SU-DHL-6 (cell line): Measurements from ENCODE around the gene ALDH9A1.

Experiments used
- H2AFZ ChIP-seq: fragments of 200-600 bp; sonication (generic); 2 replicates; pipeline ENCODE4 v1.6.1; 2014; ENCODE audit warnings: low read depth, mild to moderate bottlenecking, moderate library complexity, mixed read lengths, antibody characterized with exemption, low read length; ENCODE audit not compliant: severe bottlenecking
- H3F3A ChIP-seq: fragments of 200-600 bp; shearing (Covaris generic); 2 replicates; pipeline ENCODE4 v1.6.0; 2016; ENCODE audit warnings: antibody characterized with exemption, mild to moderate bottlenecking; ENCODE audit not compliant: insufficient read depth
- H3K27ac ChIP-seq: fragments of 200-600 bp; sonication (generic); 2 replicates; pipeline ENCODE4 v1.5.1; 2016; ENCODE audit warnings: low read depth, mild to moderate bottlenecking, low read length, moderate library complexity, mixed read lengths
- H3K27me3 ChIP-seq: fragments of 200-600 bp; sonication (generic), shearing (Covaris generic); 2 replicates; pipeline ENCODE4 v1.6.0; 2014; ENCODE audit warnings: mild to moderate bottlenecking, low read length
- H3K36me3 ChIP-seq: fragments of 200-600 bp; sonication (generic); 2 replicates; pipeline ENCODE4 v1.6.1; 2014; ENCODE audit warnings: mild to moderate bottlenecking, low read length, mixed read lengths
- H3K4me2 ChIP-seq: fragments of 300-600, 200-600 bp; shearing (Covaris generic), sonication (generic); 2 replicates; pipeline ENCODE4 v1.6.0; 2014; ENCODE audit warnings: low read length, low read depth, mild to moderate bottlenecking; ENCODE audit not compliant: poor library complexity, severe bottlenecking
- H3K4me3 ChIP-seq: fragments of 200-600 bp; sonication (generic); 2 replicates; pipeline ENCODE4 v1.5.1; 2014; ENCODE audit warnings: antibody characterized with exemption, low read length, mild to moderate bottlenecking, mixed read lengths; ENCODE audit not compliant: insufficient read depth, poor library complexity, severe bottlenecking
- H3K79me2 ChIP-seq: fragments of 200-600 bp; sonication (generic); 2 replicates; pipeline ENCODE4 v1.6.1; 2014; ENCODE audit warnings: mild to moderate bottlenecking, low read length, moderate library complexity; ENCODE audit not compliant: insufficient read depth
- H3K9ac ChIP-seq: fragments of 200-600 bp; sonication (generic); 2 replicates; pipeline ENCODE4 v1.7.0; 2014; ENCODE audit warnings: mild to moderate bottlenecking, low read length
- H3K9me2 ChIP-seq: fragments of 200-600 bp; sonication (generic); replicated peaks from 2 replicates; pipeline ENCODE4 v1.6.1; 2014; ENCODE audit warnings: low read length; ENCODE audit not compliant: insufficient read depth
- H3K9me3 ChIP-seq: fragments of 200-600 bp; sonication (generic); 2 replicates; pipeline ENCODE4 v1.6.1; 2014; ENCODE audit warnings: low read length, mixed read lengths; ENCODE audit not compliant: insufficient read depth
- H4K20me1 ChIP-seq: fragments of 200-600 bp; sonication (generic); 2 replicates; pipeline ENCODE4 v1.6.1; 2014; ENCODE audit warnings: low read depth, mild to moderate bottlenecking, antibody characterized with exemption, low read length, moderate library complexity, mixed read lengths
- EZH2phosphoT487 ChIP-seq: fragments of 200-600 bp; sonication (generic), shearing (Covaris generic); conservative IDR thresholded peaks from 2 replicates; pipeline ENCODE4 v1.6.1; 2018; ENCODE audit warnings: mild to moderate bottlenecking, antibody characterized with exemption, low read length, moderate library complexity, mixed read lengths
- TF ChIP-seq, protein P1 (sequence below): fragments of 200-600 bp; sonication (generic); IDR thresholded peaks from one replicate; pipeline ENCODE4 v1.5.1; 2017; ENCODE audit warnings: antibody characterized with exemption, mild to moderate bottlenecking, low read length, moderate library complexity; ENCODE audit not compliant: insufficient read depth, poor library complexity, severe bottlenecking

The ALDH9A1 gene

DNA sequence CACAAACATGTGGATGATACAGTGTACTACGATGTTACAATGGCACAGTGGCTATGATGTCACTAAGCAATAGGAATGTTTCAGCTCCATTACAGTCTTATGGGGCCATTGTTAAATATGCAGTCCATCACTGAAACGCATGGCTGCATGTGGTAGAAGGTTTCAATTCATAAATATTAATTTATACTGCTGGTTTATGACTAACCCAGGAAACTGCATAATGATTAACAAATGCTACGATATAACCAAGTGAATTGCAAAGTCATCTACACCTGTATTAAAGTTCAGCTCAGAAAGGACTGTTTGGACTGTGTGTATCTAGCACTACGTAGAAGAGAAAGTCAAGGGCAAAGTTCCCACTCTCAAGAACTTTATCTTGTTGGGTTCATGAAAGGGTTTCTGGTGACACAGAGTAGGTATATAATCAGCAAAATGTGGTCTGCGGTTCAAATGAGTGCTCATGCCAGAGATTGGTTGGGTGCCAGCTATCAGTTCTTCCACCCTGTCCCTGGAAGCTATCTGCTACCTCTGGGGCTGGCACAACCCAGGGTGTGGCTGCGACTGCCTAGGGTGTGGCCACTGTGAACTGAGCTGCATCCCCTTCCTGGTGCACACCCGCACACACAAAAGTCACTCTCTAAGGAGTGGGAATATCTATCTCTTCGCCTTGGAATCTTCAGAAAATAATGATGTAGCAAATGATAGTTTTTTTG is 52.6 kb downstream of the ALDH9A1 start:
- Histone ChIP-seq H3K4me3 (no peak overlapping the region), H3K4me2 (no peak overlapping the region), H3F3A (no peaks in the 10 kb centered on the region), H4K20me1 (no peaks in the 10 kb centered on the region), H3K9ac (no peak overlapping the region), H3K27me3 (no peaks in the 10 kb centered on the region), H3K79me2 (no peaks in the 10 kb centered on the region), H3K36me3 (no peaks in the 10 kb centered on the region), H3K9me3 (no peaks in the 10 kb centered on the region), H3K27ac (no peak overlapping the region), H2AFZ (no peak overlapping the region), H3K9me2 (no peaks in the 10 kb centered on the region)
- TF ChIP-seq, protein P1, sequence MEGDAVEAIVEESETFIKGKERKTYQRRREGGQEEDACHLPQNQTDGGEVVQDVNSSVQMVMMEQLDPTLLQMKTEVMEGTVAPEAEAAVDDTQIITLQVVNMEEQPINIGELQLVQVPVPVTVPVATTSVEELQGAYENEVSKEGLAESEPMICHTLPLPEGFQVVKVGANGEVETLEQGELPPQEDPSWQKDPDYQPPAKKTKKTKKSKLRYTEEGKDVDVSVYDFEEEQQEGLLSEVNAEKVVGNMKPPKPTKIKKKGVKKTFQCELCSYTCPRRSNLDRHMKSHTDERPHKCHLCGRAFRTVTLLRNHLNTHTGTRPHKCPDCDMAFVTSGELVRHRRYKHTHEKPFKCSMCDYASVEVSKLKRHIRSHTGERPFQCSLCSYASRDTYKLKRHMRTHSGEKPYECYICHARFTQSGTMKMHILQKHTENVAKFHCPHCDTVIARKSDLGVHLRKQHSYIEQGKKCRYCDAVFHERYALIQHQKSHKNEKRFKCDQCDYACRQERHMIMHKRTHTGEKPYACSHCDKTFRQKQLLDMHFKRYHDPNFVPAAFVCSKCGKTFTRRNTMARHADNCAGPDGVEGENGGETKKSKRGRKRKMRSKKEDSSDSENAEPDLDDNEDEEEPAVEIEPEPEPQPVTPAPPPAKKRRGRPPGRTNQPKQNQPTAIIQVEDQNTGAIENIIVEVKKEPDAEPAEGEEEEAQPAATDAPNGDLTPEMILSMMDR: no peak
- no peak for TF ChIP-seq EZH2phosphoT487

DNA sequence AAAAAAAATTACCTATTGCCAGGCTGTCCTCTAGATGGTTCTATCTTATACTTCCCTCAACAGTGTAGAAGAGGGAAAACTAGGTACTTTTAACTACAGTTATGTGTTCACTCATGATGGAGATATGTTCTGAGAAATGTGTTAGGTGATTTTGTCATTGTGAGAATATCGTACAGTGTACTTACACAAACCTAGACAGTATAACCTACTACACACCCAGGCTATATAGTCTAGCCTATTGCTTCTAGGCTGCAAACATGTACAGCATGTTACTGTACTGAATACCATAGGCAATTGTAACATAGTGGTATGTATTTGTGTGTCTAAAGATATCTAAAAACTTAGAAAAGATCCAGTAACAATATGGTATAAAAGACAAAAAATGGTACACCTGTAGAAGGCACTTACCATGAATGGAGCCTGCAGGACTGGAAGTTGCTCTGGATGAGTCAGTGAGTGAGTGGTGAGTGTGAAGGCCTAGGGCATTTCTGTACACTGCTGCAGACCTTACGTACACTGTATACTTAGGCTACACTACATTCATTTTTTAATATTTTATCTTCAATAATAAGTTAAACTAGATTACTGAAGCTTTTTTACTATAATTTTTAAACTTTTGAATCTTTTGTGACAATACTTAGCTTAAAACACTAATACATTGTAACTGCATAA is 54.2 kb downstream of the ALDH9A1 start:
- Histone ChIP-seq H3K79me2 (no peaks in the 10 kb centered on the region), H4K20me1 (no peaks in the 10 kb centered on the region), H2AFZ (no peak overlapping the region), H3K9ac (no peak overlapping the region), H3K9me2 (no peaks in the 10 kb centered on the region), H3K9me3 (no peaks in the 10 kb centered on the region), H3K36me3 (no peaks in the 10 kb centered on the region), H3F3A (no peaks in the 10 kb centered on the region), H3K27ac (no peak overlapping the region), H3K4me2 (no peak overlapping the region), H3K4me3 (no peak overlapping the region), H3K27me3 (no peaks in the 10 kb centered on the region)
- TF ChIP-seq, protein P1: no peak
- TF ChIP-seq EZH2phosphoT487: no peak

DNA sequence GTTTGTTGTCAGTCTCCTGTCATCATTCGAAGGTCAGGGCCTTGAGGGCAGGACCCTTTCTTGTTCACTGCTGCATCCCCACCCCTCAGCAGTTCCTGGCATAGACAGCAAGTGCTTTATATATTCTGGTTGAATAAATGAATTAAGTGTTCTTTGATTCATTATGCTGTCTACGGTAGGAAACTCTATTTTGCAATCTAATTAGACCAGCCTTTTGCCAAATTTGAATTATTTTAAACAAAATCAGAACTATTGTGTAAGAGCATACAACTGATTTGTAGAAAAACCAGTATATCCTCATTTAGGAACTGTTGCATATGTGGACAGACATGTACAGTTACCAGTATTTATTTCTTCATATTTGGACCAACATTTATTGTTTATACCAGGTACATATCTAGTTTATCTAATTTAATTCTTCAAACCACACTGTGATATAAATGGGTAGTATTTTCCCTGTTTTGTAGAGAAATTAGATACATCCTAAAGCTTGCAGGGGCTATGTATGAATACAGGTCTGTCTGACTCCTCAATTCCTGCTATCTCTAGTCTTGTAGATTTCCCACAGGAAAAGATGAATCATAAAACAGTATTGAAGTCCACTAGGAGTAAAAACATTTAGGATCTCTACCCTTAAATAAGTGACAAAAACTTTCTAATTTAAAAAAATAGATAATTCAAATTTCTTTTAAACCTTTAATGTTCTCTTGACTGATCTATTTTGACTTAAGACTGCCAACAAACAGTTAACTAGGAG is 57.0 kb downstream of the ALDH9A1 start:
- H3K36me3 ChIP-seq: no peaks in the 10 kb centered on the region
- H3K27me3 ChIP-seq: no peaks in the 10 kb centered on the region
- H3K9me2 ChIP-seq: no peaks in the 10 kb centered on the region
- no peaks in the 10 kb centered on the region for H3F3A ChIP-seq
- H3K79me2 ChIP-seq: no peaks in the 10 kb centered on the region
- no peaks in the 10 kb centered on the region for H3K9me3 ChIP-seq
- no peaks in the 10 kb centered on the region for H4K20me1 ChIP-seq
- TF ChIP-seq EZH2phosphoT487: no peak
- TF ChIP-seq, protein P1: no peak
- H3K4me3 ChIP-seq: no peak overlapping the region
- no peak overlapping the region for H2AFZ ChIP-seq
- H3K4me2 ChIP-seq: no peak overlapping the region
- no peak overlapping the region for H3K27ac ChIP-seq
- no peak overlapping the region for H3K9ac ChIP-seq
